Adrenal gland (tissue), 5 donors: ENCODE data around the gene KIF26B.

Experiments
- POLR2A ChIP-seq, 2 donors: fragments of 450-650 bp; IDR thresholded peaks; one replicate each; pipeline ENCODE4 v1.6.1; 2017; ENCODE audit warnings: antibody characterized with exemption in 2 of 2, mild to moderate bottlenecking in 2 of 2, moderate library complexity in 1 of 2
- TF ChIP-seq, protein P1 (sequence below), 6 experiments: fragments of 450-650 bp in 4 of 6; fragments of 200-600 bp in 2 of 6; sonication (generic) in 1 of 6; IDR thresholded peaks; 1 replicate in 5 of 6; 2 replicates in 1 of 6; pipeline versions ENCODE4 v1.5.1 to v1.8.0; 2016 to 2021; ENCODE audit warnings: antibody characterized with exemption in 6 of 6, mild to moderate bottlenecking in 2 of 6, moderate library complexity in 1 of 6
- donor health status: DM: no; HTN: no; CAD: no.

DNA sequence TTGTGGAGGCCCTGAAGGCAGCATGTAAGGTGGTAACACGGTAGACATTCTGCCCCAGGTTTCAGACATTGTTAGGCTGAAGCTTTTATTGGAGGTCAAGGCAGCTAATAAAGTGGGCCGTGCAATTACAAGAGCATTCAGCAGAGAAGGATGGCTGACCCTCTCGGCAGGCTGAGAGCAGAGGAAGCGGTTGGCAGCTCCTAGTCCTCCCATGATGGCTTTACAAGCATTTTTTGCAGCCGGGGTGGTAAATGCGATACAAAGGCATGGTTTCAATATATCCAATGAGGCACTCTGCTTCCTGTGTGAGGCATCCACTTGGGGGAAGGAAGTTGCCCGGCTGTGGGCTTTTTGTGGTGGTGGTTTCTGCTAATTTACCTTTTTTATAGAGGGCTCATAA is 14.6 kb downstream of the KIF26B start:
- TF ChIP-seq, protein P1, sequence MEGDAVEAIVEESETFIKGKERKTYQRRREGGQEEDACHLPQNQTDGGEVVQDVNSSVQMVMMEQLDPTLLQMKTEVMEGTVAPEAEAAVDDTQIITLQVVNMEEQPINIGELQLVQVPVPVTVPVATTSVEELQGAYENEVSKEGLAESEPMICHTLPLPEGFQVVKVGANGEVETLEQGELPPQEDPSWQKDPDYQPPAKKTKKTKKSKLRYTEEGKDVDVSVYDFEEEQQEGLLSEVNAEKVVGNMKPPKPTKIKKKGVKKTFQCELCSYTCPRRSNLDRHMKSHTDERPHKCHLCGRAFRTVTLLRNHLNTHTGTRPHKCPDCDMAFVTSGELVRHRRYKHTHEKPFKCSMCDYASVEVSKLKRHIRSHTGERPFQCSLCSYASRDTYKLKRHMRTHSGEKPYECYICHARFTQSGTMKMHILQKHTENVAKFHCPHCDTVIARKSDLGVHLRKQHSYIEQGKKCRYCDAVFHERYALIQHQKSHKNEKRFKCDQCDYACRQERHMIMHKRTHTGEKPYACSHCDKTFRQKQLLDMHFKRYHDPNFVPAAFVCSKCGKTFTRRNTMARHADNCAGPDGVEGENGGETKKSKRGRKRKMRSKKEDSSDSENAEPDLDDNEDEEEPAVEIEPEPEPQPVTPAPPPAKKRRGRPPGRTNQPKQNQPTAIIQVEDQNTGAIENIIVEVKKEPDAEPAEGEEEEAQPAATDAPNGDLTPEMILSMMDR (IDR thresholded peaks at IDR 0.05) = no peak
- no peak for TF ChIP-seq POLR2A (IDR thresholded peaks at IDR 0.05)
